HG02571 (cell line): ENCODE measurements around the gene GOLGA8H.
"Not testable (repeated sequence)": the region's sequence is repeated elsewhere in the genome, so short reads cannot be mapped to it uniquely, and the experiment has no call there.

ENCODE experiments used
- ATAC-seq: cut with Tn5 transposase; IDR thresholded peaks from one replicate; pipeline ENCODE4 v1.9.1; 2021; ENCODE audit warnings: mild to moderate bottlenecking, moderate library complexity; ENCODE audit not compliant: unreplicated experiment

The GOLGA8H gene, protein sequence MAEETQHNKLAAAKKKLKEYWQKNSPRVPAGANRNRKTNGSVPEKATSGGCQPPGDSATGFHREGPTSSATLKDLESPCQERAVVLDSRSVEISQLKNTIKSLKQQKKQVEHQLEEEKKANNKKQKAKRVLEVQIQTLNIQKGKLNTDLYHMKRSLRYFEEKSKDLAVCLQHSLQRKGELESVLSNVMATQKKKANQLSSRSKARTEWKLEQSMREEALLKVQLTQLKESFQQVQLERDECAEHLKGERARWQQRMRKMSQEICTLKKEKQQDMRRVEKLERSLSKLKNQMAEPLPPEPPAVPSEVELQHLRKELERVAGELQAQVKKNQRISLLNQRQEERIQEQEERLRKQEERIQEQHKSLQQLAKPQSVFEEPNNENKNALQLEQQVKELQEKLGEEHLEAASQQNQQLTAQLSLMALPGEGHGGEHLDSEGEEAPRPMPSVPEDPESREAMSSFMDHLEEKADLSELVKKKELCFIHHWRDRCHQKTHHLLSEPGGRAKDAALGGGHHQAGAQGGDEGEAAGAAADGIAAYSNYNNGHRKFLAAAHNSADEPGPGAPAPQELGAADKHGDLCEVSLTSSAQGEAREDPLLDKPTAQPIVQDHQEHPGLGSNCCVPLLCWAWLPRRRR

DNA sequence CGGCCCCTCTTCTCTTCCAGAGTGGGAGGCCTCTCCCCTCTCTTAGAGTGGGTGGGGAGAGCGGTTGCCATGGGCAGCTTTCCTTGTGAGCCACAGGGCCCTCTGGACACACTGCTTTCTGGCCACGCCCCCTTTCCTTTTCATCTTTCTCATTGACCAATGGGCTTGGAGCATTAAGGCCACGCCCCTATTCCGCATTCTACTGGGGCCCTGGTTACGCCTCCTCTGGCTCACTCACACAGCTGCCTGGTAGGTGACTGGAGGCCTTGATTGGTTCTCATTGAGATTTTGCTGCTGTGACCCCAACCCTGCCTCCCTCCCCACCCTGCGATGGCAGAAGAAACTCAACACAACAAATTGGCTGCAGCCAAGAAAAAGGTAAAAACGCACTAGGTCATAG, at the start of gene GOLGA8H:
TSS of gene GOLGA8H (plus strand) at position 233 of the 400 bp plus-strand sequence. CDS start at position 331, 98 bp downstream.
- not testable (repeated sequence) for ATAC-seq

DNA sequence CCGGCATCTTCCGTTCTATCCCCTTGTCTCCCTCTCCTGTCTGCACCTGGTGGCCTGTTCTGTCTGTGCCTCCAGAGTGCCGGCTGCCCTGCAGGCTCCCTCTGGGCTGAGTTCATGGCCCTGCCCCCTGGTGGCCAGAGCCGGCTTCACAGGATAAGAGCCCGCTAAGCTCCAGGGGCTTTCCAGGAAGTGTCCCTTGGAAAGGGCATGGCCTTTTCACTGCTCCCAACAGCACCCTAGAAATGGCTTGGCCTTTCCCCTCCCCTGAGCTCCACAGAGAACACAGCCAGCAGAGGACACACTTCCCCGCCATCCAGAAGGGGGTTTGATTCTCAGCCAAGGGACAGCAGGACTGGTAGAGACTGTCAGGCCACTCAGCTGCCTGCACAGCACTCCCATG, 36.9 kb upstream of the GOLGA8H start:
- ATAC-seq, result not testable (repeated sequence)

DNA sequence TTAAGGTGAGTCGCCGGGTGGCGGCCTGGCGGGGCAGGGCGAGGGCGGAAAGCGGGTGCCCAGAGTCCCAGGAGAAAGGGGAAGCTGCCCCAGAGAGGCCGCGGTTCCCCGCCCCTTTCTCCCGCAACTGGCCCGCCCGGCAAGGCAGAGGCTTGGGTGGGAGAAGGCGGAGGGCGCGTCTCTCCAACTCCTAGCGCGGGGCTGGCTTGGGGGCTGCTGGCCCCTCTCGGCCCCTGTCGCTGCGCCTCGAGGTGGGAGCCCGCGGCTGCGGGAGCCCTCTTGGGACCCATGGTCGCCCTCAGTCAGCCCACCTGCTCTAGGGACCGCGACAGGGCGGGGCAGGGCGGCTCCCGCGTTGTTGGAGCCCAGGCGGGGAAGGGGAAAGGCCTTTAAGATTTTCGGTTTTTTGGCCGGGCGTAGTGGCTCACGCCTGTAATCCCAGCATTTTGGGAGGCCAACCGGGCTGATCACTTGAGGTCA, 30.8 kb upstream of the GOLGA8H start:
- ATAC-seq, result not testable (repeated sequence)

DNA sequence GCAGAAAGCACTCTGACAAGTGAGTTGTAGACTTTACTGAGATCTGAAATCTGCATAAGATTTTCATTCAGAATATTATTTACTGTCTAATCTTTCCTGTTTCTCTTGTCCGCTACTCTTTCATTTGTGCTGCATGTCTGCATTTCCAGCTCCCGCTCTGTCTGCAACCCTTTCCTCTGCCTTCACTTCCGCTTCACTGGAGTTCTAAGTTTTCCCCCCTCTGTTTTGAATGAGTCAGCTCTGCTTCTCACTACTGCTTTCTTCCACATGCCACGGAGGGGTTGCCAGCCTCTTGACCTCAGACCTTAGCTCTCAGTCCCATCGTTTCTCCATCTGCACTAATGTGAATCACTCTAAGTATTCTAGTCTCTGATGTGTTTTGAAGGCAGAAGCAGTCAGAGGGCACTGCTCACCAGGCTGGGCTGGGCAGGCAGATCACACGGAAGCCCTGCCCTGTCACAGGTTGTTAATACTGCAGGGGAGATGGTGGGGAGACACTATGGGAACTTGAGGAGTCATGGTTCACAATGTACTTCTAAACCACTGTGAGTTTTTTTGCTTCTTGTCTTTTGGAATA, 24.3 kb upstream of the GOLGA8H start:
- ATAC-seq, result not testable (repeated sequence)

DNA sequence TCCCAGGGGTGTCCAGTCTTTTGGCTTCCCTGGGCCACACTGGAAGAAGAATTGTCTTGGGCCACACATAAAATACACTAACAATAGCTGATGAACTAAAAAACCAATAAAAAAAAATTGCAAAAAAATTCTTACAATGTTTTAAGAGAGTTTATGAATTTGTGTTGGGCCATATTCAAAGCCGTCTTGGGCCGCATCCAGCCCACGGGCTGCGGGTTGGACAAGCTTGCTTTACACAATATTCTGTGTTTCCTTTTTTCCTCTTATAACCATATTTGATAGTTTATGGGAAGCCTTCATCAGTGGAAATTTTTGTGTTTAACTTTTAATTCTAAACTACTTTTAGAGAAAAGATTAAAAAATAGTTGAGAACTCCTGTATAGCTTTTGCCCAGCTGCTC, 23.1 kb upstream of the GOLGA8H start:
- not testable (repeated sequence) for ATAC-seq

DNA sequence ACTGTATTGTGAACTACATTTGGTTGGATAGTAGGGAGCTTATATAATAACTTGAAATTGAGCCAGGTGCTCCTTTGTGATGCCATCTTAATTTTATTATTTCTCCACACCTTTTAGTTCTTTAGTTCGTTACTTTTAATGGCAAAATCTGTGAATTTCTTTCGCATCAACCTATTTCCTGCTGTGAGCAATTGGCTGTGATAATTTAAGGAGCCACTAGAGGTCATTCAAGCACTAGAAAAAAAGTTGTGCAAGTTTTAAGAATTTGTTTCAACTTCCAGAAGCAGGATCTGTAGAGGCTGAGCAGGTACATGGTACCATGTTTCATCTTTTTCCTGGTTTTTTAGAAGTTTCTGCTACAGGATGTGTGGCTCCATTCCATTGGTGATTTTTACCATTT, 4.9 kb upstream of the GOLGA8H start:
- ATAC-seq, result not testable (repeated sequence)

DNA sequence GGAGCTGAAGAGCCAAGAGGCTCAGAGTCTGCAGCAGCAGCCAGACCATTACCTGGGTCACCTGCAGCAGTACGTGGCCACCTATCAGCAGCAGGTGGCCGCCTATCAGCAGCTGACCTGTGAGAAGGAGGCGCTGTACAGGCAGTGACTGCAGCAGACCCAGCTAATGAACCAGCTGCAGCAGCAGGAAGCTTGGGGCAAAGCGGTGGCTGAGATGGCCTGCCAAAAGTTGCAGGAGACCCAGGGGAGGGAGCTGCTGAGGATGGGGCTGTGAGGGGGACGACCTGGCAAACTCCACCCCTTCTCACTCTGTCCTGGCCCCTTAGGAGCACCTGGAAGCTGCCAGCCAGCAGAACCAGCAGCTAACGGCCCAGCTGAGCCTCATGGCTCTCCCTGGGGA, 8.4 kb downstream of the GOLGA8H start:
- not testable (repeated sequence) for ATAC-seq

DNA sequence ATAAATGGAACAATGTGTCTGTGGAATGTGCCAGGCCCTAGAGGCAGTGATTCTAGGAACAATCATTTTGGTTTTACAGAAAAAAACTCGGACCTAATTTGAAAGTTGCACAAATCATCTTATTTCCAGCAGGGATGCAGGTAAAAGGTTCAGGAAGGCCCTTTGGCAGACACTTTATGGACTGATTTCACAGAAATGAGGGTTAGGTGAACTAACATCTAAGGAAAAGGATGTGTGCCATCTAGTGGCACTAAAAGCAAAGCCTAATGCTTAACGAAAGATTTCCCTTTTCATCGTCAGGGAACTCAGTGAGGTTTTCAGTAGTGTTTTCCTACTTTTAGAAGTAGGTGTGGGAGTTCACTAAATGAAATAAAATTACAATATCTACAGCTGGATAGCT, 17.5 kb downstream of the GOLGA8H start:
- ATAC-seq, result not testable (repeated sequence)

DNA sequence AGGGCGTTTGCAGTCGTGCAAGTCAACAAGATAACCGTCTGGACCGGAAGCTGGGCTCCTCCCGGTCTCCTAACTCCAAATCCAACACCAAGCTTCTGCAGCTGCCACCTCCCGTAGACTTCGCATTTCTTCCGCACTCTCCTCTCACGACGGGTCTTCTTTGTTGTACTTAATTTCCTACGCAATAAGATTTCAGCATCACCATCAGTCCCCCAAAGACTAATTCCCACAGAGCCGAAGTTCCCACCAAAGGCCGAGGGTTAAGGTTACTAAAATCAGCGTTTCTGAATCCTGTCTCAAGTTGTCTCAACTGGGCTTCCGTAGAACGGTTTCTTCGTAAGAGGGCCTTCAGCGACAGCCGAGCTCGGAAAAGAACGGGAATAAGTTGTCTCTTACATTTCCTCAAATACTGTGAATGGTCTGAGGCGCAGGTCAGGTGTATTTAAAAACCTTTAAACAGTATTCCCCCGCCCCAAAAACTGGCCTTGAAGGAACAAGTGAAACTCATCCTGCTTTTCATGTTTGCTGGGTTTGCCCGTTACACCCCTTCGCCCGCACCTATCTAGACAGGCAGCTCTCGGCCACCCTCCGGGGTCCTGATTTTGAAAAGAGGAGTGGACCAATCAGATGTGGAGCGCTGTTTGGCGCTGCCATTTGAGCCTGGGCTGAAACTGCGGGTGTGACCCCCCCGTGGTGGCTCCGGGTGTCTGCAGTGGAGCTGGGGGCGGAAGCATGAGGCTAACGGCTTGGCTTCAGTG, 21.8 kb downstream of the GOLGA8H start, which contains the start of gene ARHGAP11B:
TSS of gene ARHGAP11B (plus strand) at position 693 of the 758 bp plus-strand sequence.
- peak; percentile 93 for ATAC-seq

DNA sequence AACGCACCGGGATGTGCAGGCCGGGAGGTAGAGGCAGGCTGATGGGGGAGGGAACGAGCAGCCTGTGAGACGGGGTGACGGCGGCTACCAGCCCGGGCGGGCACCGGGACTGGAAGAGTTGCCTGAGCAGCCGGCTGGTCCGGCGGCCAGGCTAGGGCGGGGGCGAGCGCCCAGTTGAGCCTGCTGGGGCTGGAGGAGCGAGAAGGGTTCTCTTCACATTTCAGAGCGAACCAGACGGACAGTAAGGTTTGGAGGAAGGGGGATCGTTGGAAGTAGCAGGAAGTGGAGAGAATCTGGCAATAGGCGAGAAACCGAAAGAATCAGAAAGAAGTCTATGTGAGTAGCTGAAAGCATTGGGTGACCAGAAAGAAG, 22.4 kb downstream of the GOLGA8H start:
- peak; percentile 8 for ATAC-seq

DNA sequence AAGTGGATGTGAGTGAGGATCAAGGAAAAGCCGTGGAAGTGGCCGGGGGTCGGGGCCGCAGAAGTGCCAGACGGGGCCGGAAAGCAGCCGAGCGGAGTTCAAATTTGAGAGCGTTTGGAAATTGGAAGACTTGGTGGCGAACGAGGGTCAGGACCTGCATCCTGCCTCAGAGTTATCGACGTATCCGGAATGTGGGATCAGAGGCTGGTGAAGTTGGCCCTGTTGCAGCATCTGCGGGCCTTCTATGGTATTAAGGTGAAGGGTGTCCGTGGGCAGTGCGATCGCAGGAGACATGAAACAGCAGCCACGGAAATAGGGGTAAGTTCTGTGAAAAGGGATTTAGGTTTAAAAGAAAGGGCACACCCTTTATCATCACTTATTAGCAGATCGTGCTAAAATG, 22.8 kb downstream of the GOLGA8H start:
- not testable (repeated sequence) for ATAC-seq

DNA sequence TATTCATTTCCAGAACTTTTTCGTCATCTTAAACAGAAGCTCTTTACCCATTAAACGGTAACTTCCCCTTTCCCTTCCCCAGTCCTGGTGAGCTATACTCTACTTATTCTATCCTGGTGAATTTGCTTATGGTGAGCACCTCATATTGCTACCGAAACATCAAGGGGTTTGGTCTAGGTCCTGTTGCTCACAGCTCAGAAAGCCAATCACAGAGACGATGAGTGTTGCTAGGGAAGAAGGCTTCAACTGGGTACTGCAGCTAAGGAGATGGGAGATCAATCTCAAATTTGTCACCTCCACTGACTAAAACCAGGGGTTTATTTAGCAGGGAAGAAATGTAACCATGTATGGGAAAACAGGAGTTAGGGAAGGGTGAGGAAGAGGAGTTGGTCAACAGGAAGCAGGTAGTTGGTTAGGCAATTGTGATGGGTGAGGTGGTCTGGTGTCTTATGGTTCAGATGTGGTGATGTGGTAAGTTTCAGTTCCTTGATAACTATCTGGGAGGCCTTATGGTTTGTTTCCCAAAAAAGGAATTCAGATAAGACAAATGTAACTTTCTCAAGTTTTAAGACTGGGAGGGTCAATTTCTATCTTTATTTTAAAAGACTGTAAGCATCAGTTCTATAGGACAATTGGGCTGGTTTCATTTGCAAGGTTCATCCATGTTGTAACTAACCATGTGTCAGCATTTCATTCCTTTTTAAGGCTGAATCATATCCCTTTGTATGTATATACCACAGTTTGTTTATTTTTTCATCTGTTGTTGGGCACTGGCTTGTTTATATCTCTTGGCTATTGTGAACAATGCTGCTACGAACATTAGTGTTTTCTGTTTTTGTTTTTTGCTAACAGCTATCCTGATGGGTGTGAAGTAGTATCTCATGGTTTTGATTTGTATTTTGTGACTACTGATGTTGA, 46.4 kb downstream of the GOLGA8H start:
- peak; percentile 74 for ATAC-seq

DNA sequence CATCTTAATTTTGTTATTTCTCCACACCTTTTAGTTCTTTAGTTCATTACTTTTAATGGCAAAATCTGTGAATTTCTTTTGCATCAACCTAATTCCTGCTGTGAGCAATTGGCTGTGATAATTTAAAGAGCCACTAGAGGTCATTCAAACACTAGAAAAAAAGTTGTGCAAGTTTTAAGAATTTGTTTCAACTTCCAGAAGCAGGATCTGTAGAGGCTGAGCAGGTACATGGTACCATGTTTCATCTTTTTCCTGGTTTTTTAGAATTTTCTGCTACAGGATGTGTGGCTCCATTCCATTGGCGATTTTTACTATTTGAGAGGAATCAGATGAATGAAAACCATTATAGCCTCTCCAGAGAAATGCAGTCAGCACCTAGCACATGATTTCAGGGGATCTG, 57.3 kb downstream of the GOLGA8H start:
- ATAC-seq, result not testable (repeated sequence)
